GM12801 (cell line): ENCODE measurements around the gene TXNRD1.

ENCODE experiments used
- TF ChIP-seq, protein P1 (sequence below): IDR thresholded peaks from one replicate; pipeline ENCODE4 v1.5.1; 2011; ENCODE audit warnings: control low read depth; ENCODE audit not compliant: insufficient read length; ENCODE audit errors: extremely low read depth

Gene TXNRD1

DNA sequence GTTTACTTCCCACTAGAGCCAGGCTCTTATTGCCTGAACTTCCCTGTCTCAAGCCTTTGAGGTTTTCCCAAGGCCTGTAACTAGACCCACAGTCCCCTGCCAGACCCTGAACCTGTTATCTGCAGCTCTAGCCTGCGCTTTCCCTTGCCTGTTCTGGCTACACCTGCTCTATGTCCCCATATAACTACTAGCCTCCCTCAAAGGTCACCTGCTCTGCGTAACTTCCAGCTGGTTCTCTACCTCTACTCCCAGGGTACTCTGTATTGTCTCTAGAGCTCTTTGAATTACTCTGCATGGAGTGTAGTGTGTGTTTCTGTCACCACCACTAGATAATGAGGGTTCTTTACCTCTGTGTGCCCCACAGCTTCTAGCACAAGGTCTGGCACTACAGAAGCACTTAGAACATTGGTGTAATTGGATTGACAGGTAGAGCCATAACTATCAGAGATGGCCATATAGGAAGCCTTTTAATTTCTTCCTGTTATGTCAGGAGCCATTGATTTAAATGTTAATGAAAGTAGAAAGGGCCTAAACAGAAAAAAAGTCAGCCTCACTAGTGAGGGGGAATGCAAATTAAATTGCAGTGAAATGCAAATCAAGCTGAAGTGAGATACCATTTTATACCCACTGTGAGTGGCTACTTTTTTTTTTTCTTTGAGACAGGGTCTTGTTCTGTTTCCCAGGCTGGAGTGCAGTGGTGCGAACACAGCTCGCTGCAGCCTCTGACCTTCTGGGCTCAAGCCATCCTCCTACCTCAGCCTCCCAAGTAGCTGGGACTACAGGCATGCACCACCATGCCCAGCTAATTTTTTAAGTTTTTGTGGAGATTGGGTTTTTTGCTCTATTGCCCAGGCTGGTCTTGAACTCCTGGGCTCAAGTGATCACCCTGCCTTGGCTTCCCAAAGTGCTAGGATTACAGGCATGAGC, 135.7 kb downstream of the TXNRD1 start:
- TF ChIP-seq, protein P1, sequence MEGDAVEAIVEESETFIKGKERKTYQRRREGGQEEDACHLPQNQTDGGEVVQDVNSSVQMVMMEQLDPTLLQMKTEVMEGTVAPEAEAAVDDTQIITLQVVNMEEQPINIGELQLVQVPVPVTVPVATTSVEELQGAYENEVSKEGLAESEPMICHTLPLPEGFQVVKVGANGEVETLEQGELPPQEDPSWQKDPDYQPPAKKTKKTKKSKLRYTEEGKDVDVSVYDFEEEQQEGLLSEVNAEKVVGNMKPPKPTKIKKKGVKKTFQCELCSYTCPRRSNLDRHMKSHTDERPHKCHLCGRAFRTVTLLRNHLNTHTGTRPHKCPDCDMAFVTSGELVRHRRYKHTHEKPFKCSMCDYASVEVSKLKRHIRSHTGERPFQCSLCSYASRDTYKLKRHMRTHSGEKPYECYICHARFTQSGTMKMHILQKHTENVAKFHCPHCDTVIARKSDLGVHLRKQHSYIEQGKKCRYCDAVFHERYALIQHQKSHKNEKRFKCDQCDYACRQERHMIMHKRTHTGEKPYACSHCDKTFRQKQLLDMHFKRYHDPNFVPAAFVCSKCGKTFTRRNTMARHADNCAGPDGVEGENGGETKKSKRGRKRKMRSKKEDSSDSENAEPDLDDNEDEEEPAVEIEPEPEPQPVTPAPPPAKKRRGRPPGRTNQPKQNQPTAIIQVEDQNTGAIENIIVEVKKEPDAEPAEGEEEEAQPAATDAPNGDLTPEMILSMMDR, result no peak

DNA sequence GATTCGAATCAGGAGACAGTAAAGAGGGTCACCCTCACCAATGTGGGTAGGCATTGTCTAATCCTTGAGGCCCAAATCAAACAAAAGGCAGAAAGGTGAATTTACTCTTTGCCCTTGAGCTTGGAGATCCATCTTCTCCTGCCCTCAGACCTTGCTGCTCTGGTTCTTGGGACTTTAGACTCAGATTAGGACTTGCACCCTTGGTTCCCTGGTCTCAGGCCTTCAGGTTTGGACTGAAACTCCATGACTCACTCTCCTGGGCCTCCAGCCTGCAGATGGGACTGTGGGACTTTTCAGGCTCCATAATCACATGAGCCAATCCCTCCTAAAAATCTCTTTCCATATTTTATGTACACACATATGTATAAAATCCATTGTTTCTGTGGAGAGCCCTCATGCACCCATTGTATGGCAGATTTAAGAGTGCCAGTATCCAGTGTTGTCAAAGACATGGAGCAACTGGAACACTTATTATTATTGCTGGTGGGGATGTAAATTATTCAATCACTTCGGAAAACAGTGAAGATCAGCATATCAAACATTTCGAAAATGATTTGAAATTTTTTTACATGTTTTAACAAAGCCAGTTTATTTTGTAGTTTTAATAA, 136.6 kb downstream of the TXNRD1 start:
- TF ChIP-seq, protein P1, result no peak

DNA sequence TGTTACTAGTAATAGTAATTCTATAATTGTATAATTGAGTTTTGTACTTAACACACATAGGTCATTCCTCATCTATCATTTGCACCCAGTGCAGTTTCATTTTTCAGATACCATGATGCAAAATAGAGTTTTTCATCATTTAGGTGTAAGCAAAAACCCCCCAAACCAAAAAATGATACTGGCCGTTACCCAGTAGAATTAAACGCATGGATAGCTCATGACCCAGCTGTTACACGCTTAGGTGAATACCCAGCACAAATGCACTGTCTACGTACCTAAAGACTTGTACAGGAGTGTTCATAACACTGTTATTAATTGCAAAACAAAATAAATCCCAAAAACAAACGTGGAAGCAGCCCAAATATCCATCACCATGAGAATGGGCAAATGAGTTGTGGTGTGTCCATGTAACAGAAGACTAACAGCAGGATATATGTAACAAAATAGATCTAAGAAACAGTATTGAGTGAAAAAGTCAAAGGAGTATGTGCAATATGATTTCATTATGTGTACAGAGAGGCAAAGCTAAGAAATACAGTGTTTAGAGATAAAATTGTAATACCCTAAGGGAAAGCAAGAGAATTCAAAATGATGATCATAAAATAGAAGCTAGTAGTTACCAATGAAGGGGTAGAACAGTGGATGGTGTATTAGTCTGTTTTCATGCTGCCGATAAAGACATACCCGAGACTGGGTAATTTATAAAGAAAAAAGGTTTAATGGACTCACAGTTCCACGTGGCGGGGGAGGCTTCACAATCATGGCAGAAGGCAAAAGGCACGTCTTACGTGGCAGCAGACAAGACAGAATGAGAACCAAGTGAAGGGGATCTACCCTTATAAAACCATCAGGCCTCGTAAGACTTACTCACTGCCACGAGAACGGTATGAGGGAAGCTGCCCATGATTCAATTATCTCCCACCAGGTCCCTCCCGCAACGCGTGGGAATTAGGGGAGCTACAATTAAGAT, 137.7 kb downstream of the TXNRD1 start:
- TF ChIP-seq, protein P1, result no peak

DNA sequence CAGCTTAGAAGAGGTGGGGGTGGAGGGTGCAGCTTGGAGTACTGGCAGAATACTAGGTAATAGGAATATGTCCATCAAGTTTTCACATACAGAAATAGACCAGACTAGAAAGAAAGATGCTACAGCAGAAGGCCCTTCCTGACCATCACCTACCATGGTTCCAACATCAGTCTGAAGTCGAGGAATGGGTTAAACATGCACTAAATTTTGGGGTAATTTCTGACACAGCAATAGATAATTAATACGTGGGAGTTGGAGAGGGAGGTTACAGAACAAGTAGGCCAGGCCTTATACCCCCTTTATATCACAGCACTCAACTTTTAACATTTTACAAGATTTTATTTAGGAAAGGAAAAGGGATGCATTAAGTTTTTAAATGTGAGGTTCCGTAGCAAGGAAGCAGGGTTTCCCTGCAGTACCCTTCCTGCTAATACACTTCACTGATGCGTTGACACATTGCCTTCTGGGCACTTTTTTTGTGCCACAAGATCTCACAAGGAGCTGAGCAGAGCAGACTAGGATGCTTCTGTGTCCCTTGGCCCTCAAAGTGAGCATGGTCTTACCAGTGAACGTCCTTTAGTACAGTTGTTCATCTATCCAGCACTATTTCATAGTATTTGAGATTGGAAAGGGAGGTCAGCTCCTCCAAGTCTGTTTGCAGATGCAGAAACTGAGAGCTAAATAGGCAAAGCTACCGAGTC, 138.7 kb downstream of the TXNRD1 start:
- TF ChIP-seq, protein P1, result no peak

DNA sequence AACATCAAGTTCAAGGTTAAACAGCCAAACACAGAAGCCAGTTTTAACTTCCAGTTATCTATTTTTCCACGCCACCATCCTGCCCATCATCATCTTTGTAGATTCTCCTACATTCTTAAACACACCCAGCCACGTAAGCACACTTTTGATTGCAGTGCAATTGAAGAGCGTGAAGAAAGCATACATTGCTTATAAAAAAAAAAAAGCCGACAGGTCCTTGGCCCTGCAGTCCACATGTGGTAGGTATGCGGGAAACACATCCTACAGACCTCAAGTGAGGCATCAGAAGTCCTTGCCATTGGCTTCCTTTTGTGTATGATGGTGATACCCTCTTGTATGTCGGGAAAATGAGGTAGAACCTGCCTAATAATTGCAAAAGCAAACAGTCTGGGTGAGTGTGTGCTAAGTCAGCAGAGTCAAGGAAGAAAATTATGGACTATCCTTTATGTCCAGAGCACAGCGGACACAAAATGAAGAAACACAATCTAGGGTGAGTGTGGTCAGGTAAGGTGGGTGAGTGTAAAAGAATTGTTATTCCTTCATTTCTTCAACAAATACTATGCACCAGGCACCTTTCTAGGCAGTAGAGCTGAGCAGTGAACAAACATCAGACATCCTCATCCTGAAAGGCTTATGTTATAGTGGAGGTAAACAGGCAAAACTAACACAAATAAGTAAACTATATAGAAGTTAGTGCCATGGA, 139.4 kb downstream of the TXNRD1 start:
- TF ChIP-seq, protein P1, result no peak

DNA sequence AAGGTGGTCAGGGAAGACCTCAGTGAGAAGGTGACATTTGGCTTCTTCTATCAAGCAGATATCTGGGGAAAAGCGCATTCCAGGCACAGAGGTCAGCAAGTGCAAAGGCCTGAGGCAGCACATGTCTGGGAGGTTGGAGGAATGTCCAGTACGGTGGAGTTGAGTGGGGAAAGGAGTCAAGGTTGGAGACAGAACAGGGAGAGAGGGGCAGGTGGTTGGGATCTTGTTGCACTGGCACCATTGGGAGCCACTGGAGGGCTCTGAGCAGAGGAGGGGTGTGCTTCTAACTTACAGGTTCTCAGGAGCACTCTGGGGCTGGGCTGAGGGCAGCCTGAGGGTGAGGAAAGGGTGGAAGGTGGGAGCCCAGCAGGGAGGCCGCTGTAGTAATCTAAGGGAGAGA, 140.1 kb downstream of the TXNRD1 start:
- TF ChIP-seq, protein P1, result no peak
